ENCODE measurements around the gene UNC5B.

Gene UNC5B

GRCh38 chr10:71319042-71319799 is 106.9 kb downstream of the UNC5B start, which contains the start of gene SLC29A3:
Gene SLC29A3, plus strand, starts transcription at chr10:71319259. Its CDS starts 51 bp downstream, at chr10:71319310.
- peak; percentile 73 to 79 (median 78) for DNase-seq (ENCODE audit: low read depth in 3 of 3)

- no peak for DNase-seq (ENCODE audit: low read depth in 3 of 3)
Measured at GRCh38 chr10:71319800-71320392, 107.5 kb downstream of the UNC5B start.

- DNase-seq (ENCODE audit: low read depth in 3 of 3): no peak
Measured at GRCh38 chr10:71320592-71320991, 108.2 kb downstream of the UNC5B start.

GRCh38 chr10:71321386-71321785 is 109.0 kb downstream of the UNC5B start:
- DNase-seq (ENCODE audit: low read depth in 3 of 3): no peak

- no peak for DNase-seq (ENCODE audit: low read depth in 3 of 3)
Measured at GRCh38 chr10:71323407-71323806, 111.0 kb downstream of the UNC5B start.

GRCh38 chr10:71324743-71325142 is 112.4 kb downstream of the UNC5B start:
- DNase-seq (ENCODE audit: low read depth in 3 of 3): no peak

GRCh38 chr10:71325267-71325666 is 112.9 kb downstream of the UNC5B start:
- DNase-seq (ENCODE audit: low read depth in 3 of 3): no peak

- no peak for DNase-seq (ENCODE audit: low read depth in 3 of 3)
Measured at GRCh38 chr10:71326464-71326881, 114.1 kb downstream of the UNC5B start.

- no peak for DNase-seq (ENCODE audit: low read depth in 3 of 3)
Measured at GRCh38 chr10:71330789-71331404, 118.5 kb downstream of the UNC5B start.

GRCh38 chr10:71331736-71332135 is 119.4 kb downstream of the UNC5B start:
- DNase-seq (ENCODE audit: low read depth in 3 of 3): no peak

- DNase-seq (ENCODE audit: low read depth in 3 of 3): no peak
Measured at GRCh38 chr10:71332466-71332865, 120.1 kb downstream of the UNC5B start.

GRCh38 chr10:71333129-71333887 is 120.9 kb downstream of the UNC5B start:
- no peak for DNase-seq (ENCODE audit: low read depth in 3 of 3)

GRCh38 chr10:71334221-71334791 is 121.9 kb downstream of the UNC5B start:
- DNase-seq (ENCODE audit: low read depth in 3 of 3): no peak

- DNase-seq (ENCODE audit: low read depth in 3 of 3): no peak
Measured at GRCh38 chr10:71335173-71335708, 122.9 kb downstream of the UNC5B start.

GRCh38 chr10:71336632-71337031 is 124.3 kb downstream of the UNC5B start:
- no peak for DNase-seq (ENCODE audit: low read depth in 3 of 3)

- DNase-seq (ENCODE audit: low read depth in 3 of 3): no peak
Measured at GRCh38 chr10:71337219-71337701, 124.9 kb downstream of the UNC5B start.

- DNase-seq (ENCODE audit: low read depth in 3 of 3): no peak
Measured at GRCh38 chr10:71338728-71339495, 126.5 kb downstream of the UNC5B start.

- DNase-seq (ENCODE audit: low read depth in 3 of 3): no peak
Measured at GRCh38 chr10:71339796-71340589, 127.6 kb downstream of the UNC5B start.

GRCh38 chr10:71342573-71343391 is 130.4 kb downstream of the UNC5B start:
- DNase-seq (ENCODE audit: low read depth in 3 of 3): no peak
